Spleen (tissue), 7 donors: Measurements from ENCODE around the gene ART4.

ENCODE experiments used
- POLR2AphosphoS5 ChIP-seq, 3 donors: sonication (generic); formaldehyde crosslinking; IDR thresholded peaks; one replicate each; pipeline ENCODE4 v1.5.1; 2017; ENCODE audit warnings: antibody characterized with exemption in 3 of 3
- TF ChIP-seq, protein P1 (sequence below), 11 experiments: fragments of 200-600 bp in 7 of 11; fragments of 450-650 bp in 4 of 11; sonication (generic) in 4 of 11; IDR thresholded peaks in 8 of 11; conservative IDR thresholded peaks in 3 of 11; 1 replicate in 7 of 11; 2 replicates in 4 of 11; pipeline versions ENCODE4 v1.4.0 to v1.8.0; 2016 to 2021; ENCODE audit warnings: antibody characterized with exemption in 11 of 11, inconsistent platforms in 4 of 11, mild to moderate bottlenecking in 1 of 11
- donor health status: DM: no; HTN: no; CAD: no; lungs with moderate emphysema.
- donor health status: DM: no; HTN: no; CAD: no.
- donor health status: DM: no; HTN: no; CAD: no.

- TF ChIP-seq, protein P1, sequence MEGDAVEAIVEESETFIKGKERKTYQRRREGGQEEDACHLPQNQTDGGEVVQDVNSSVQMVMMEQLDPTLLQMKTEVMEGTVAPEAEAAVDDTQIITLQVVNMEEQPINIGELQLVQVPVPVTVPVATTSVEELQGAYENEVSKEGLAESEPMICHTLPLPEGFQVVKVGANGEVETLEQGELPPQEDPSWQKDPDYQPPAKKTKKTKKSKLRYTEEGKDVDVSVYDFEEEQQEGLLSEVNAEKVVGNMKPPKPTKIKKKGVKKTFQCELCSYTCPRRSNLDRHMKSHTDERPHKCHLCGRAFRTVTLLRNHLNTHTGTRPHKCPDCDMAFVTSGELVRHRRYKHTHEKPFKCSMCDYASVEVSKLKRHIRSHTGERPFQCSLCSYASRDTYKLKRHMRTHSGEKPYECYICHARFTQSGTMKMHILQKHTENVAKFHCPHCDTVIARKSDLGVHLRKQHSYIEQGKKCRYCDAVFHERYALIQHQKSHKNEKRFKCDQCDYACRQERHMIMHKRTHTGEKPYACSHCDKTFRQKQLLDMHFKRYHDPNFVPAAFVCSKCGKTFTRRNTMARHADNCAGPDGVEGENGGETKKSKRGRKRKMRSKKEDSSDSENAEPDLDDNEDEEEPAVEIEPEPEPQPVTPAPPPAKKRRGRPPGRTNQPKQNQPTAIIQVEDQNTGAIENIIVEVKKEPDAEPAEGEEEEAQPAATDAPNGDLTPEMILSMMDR (IDR thresholded peaks at IDR 0.05 in 8 of 11, conservative IDR thresholded peaks at IDR 0.05 in 3 of 11): peak; percentile 50 to 93 (median 83)
- no peak for TF ChIP-seq POLR2AphosphoS5 (IDR thresholded peaks at IDR 0.05)
These were observed 2.0 kb upstream of the ART4 start for GRCh38 chr12:14845350-14845750.
